Panc1 (cell line): ENCODE results near the gene USP6NL. TPM values are rescaled to one million over a fixed set of nuclear protein-coding genes. Genes with fewer than 3 reads are reported as not detected.

ENCODE experiments used
- ATAC-seq: fragments of 200-7000 bp; cut with Tn5 transposase; 2 replicates; pipeline ENCODE4 v1.9.1; 2020; ENCODE audit warnings: mild to moderate bottlenecking, moderate library complexity
- BruUV-seq: library from RNA; stranded (reverse); fragments of 400-500 nt; replicated peaks from 2 replicates; lab custom pipeline; 2021; lab: Mats Ljungman, UMichigan
- CTCF ChIA-PET: fragments of 300-600 bp; sonication (Branson Sonifier 250); formaldehyde crosslinking; loops from one replicate; lab custom pipeline; 2022; ENCODE audit warnings: antibody characterized with exemption; lab: Charles Lee
- POLR2A ChIA-PET: fragments of 300-600 bp; sonication (Branson Sonifier 250); formaldehyde crosslinking; loops from one replicate; lab custom pipeline; 2022; ENCODE audit warnings: antibody characterized with exemption; lab: Charles Lee
- DNase-seq: peaks from one replicate; pipeline ENCODE4 v3.0.0-alpha.2; 2010; ENCODE audit warnings: low read depth, low spot score
- H3K27ac ChIP-seq: 2 replicates; pipeline ENCODE4 v1.5.1; 2011; ENCODE audit warnings: mild to moderate bottlenecking, low read length, inconsistent platforms
- H3K27me3 ChIP-seq: fragments of 200-500 bp; sonication (Bioruptor generic); 2 replicates; pipeline ENCODE4 v1.6.0; 2014; ENCODE audit warnings: low read length, inconsistent platforms; ENCODE audit not compliant: control insufficient read depth, insufficient read depth
- H3K36me3 ChIP-seq: fragments of 200-500 bp; sonication (Bioruptor generic); 2 replicates; pipeline ENCODE4 v1.5.1; 2014; ENCODE audit warnings: inconsistent platforms, mild to moderate bottlenecking, low read length, moderate library complexity; ENCODE audit not compliant: control insufficient read depth, insufficient read depth
- H3K4me1 ChIP-seq: 2 replicates; pipeline ENCODE4 v1.5.1; 2011; ENCODE audit warnings: inconsistent platforms, mild to moderate bottlenecking, low read length, moderate library complexity; ENCODE audit not compliant: control insufficient read depth, insufficient read depth
- H3K4me3 ChIP-seq, 2 experiments: 2 replicates each; pipeline ENCODE4 v1.5.1; 2011 to 2012; ENCODE audit warnings: low read depth in 2 of 2, low read length in 2 of 2, mild to moderate bottlenecking in 2 of 2, inconsistent platforms in 1 of 2, moderate library complexity in 1 of 2
- H3K9me3 ChIP-seq: fragments of 200-500 bp; sonication (Bioruptor generic); 2 replicates; pipeline ENCODE4 v1.5.1; 2014; ENCODE audit warnings: low read depth, mild to moderate bottlenecking, inconsistent platforms, low read length, moderate library complexity; ENCODE audit not compliant: control insufficient read depth, insufficient read depth
- CTCF ChIP-seq: fragments of 450-650 bp; IDR thresholded peaks from 2 replicates; pipeline ENCODE4 v1.5.1; 2017; ENCODE audit warnings: mild to moderate bottlenecking
- POLR2AphosphoS5 ChIP-seq: IDR thresholded peaks from 2 replicates; pipeline ENCODE4 v1.6.1; 2012; ENCODE audit warnings: mild to moderate bottlenecking, low read depth, low read length, moderate library complexity
- REST ChIP-seq, 2 experiments: IDR thresholded peaks; 2 replicates each; pipeline ENCODE4 v1.6.1; 2011 to 2012; ENCODE audit warnings: low read depth in 2 of 2, control low read depth in 1 of 2, low read length in 1 of 2, mild to moderate bottlenecking in 1 of 2, moderate library complexity in 1 of 2; ENCODE audit not compliant: insufficient read depth in 1 of 2
- SIN3A ChIP-seq: IDR thresholded peaks from 2 replicates; pipeline ENCODE4 v1.6.1; 2012; ENCODE audit warnings: low read depth, mild to moderate bottlenecking, low read length, moderate library complexity, borderline replicate concordance; ENCODE audit not compliant: insufficient read depth
- TCF7L2 ChIP-seq: IDR thresholded peaks from 2 replicates; pipeline ENCODE4 v1.6.1; 2011; ENCODE audit warnings: mild to moderate bottlenecking, low read depth, low read length, inconsistent platforms
- in situ Hi-C: cut with HindIII; loops from 2 replicates; pipeline ENCODE4 v1.10.0; 2016; ENCODE audit warnings: low sequenced_read_pairs, low pct_unique_long_range_greater_than_20kb
- intact Hi-C: fragments of 100-400 bp; cut with micrococcal nuclease; formaldehyde crosslinking; loops from one replicate; pipeline ENCODE4 v1.10.0; 2022; ENCODE audit not compliant: unreplicated experiment
- total RNA-seq: library from RNA; stranded (reverse); gene quantifications from one replicate; pipeline ENCODE4 v1.2.1, GENCODE V29; 2021; ENCODE audit not compliant: unreplicated experiment

USP6NL gene
- total RNA-seq, 1 experiment from 2014 or later: 13.9 TPM

- intact Hi-C loops: no loop called here
- no peaks in the 10 kb centered on the region for H3K4me1 ChIP-seq
- no peaks in the 10 kb centered on the region for H3K27me3 ChIP-seq
- ATAC-seq (no peak), DNase-seq (no peak)
- no peaks in the 10 kb centered on the region for H3K9me3 ChIP-seq
- CTCF ChIA-PET: no interaction called here
- no peak for TF ChIP-seq REST (IDR thresholded peaks at IDR 0.05; ENCODE audit: insufficient read depth in 1 of 2, low read depth in 2 of 2, low read length in 1 of 2)
- TF ChIP-seq CTCF: no peak
- no peak for TF ChIP-seq TCF7L2
- no peak for TF ChIP-seq POLR2AphosphoS5
- no peak for TF ChIP-seq SIN3A
- POLR2A ChIA-PET: no interaction called here
- in situ Hi-C loops: no loop called here
- H3K36me3 ChIP-seq: no peaks in the 10 kb centered on the region
- BruUV-seq: no TSS peak
- H3K4me3 ChIP-seq: no peak overlapping the region
- no peak overlapping the region for H3K27ac ChIP-seq
Measured at GRCh38 chr10:11504566-11505285, 106.7 kb downstream of the USP6NL start.

- Histone ChIP-seq H3K4me1 (no peaks in the 10 kb centered on the region), H3K9me3 (no peaks in the 10 kb centered on the region), H3K27ac (no peak overlapping the region), H3K4me3 (no peak overlapping the region), H3K36me3 (no peaks in the 10 kb centered on the region), H3K27me3 (no peaks in the 10 kb centered on the region)
- DNase-seq (no peak), ATAC-seq (no peak)
- intact Hi-C loops: no loop called here
- CTCF ChIA-PET: no interaction called here
- no peak for TF ChIP-seq POLR2AphosphoS5
- TF ChIP-seq CTCF: no peak
- TF ChIP-seq TCF7L2: no peak
- TF ChIP-seq SIN3A: no peak
- TF ChIP-seq REST (IDR thresholded peaks at IDR 0.05; ENCODE audit: insufficient read depth in 1 of 2, low read depth in 2 of 2, low read length in 1 of 2): no peak
- BruUV-seq: no TSS peak
- POLR2A ChIA-PET: no interaction called here
- in situ Hi-C loops: no loop called here
Measured at GRCh38 chr10:11501600-11501999, 109.8 kb downstream of the USP6NL start.
